ENCODE measurements around the gene MAP4K2.

The MAP4K2 gene

GRCh38 chr11:64803158-64803845 is at the start of gene MAP4K2:
Gene MAP4K2 (minus strand): TSS chr11:64803214. CDS start chr11:64803149, 65 bp downstream.
- TF ChIP-seq CTCF (IDR thresholded peaks at IDR 0.05; ENCODE audit: low read length, missing control alignments), result no peak
- DNase-seq (ENCODE audit: low read depth), result peak; percentile 83

GRCh38 chr11:64851831-64852351 is 48.9 kb upstream of the MAP4K2 start:
- TF ChIP-seq CTCF (IDR thresholded peaks at IDR 0.05; ENCODE audit: low read length, missing control alignments), result no peak
- no peak for DNase-seq (ENCODE audit: low read depth)
- H3K4me3 ChIP-seq (replicated peaks; ENCODE audit: low read depth, low read length), result no peak overlapping the region

More at GRCh38 chr11:64803158-64803845, at the start of gene MAP4K2:
- peak within 1 kb of the TSS; percentile 76 for H3K4me3 ChIP-seq (replicated peaks; ENCODE audit: low read depth, low read length)

GRCh38 chr11:64850979-64851567 is 48.1 kb upstream of the MAP4K2 start:
- no peak overlapping the region for H3K4me3 ChIP-seq (replicated peaks; ENCODE audit: low read depth, low read length)
- TF ChIP-seq CTCF (IDR thresholded peaks at IDR 0.05; ENCODE audit: low read length, missing control alignments), result no peak
- no peak for DNase-seq (ENCODE audit: low read depth)

GRCh38 chr11:64849598-64850356 is 46.8 kb upstream of the MAP4K2 start:
- H3K4me3 ChIP-seq (replicated peaks; ENCODE audit: low read depth, low read length), result no peak overlapping the region
- peak; percentile 51 for DNase-seq (ENCODE audit: low read depth)
- peak; percentile 28 for TF ChIP-seq CTCF (IDR thresholded peaks at IDR 0.05; ENCODE audit: low read length, missing control alignments)

- no peak for DNase-seq (ENCODE audit: low read depth)
- no peak for TF ChIP-seq CTCF (IDR thresholded peaks at IDR 0.05; ENCODE audit: low read length, missing control alignments)
- H3K4me3 ChIP-seq (replicated peaks; ENCODE audit: low read depth, low read length), result no peak overlapping the region
Observed at GRCh38 chr11:64848826-64849597, 46.0 kb upstream of the MAP4K2 start.

GRCh38 chr11:64848214-64848825 is 45.3 kb upstream of the MAP4K2 start:
- no peak for TF ChIP-seq CTCF (IDR thresholded peaks at IDR 0.05; ENCODE audit: low read length, missing control alignments)
- DNase-seq (ENCODE audit: low read depth), result no peak
- H3K4me3 ChIP-seq (replicated peaks; ENCODE audit: low read depth, low read length), result no peak overlapping the region
